Stimulated activated memory B cell treated with anti-CD40 and anti-IgM and Interleukin-4, amounts not matched to agents 10 μg/mL and 1 μg/mL and 100 μg/mL, for 72 hours (primary cell): ENCODE data around the gene ARL8A.
A peak's percentile ranks its signal among the peaks of the same experiment; 100 is the strongest.
"Not testable (repeated sequence)": the region's sequence is repeated elsewhere in the genome, so short reads cannot be mapped to it uniquely, and the experiment has no call there.

ENCODE experiments used
- ATAC-seq: fragments of 150-1000 bp; cut with Tn5 transposase; 2 replicates; pipeline ENCODE4 v1.10.0; 2021
- H3K27ac Mint-ChIP-seq: one replicate; pipeline ENCODE4 v1.8.0; 2022; ENCODE audit warnings: mild to moderate bottlenecking, mixed read lengths
- H3K27me3 Mint-ChIP-seq: one replicate; pipeline ENCODE4 v1.8.0; 2022; ENCODE audit warnings: mixed read lengths
- H3K36me3 Mint-ChIP-seq: one replicate; pipeline ENCODE4 v1.8.0; 2022; ENCODE audit warnings: mixed read lengths
- H3K4me1 Mint-ChIP-seq: one replicate; pipeline ENCODE4 v1.8.0; 2022; ENCODE audit warnings: mixed read lengths
- H3K4me3 Mint-ChIP-seq: one replicate; pipeline ENCODE4 v1.8.0; 2022; ENCODE audit warnings: mild to moderate bottlenecking, moderate library complexity, mixed read lengths
- H3K9me3 Mint-ChIP-seq: one replicate; pipeline ENCODE4 v1.8.0; 2022; ENCODE audit warnings: mixed read lengths

The ARL8A gene

DNA sequence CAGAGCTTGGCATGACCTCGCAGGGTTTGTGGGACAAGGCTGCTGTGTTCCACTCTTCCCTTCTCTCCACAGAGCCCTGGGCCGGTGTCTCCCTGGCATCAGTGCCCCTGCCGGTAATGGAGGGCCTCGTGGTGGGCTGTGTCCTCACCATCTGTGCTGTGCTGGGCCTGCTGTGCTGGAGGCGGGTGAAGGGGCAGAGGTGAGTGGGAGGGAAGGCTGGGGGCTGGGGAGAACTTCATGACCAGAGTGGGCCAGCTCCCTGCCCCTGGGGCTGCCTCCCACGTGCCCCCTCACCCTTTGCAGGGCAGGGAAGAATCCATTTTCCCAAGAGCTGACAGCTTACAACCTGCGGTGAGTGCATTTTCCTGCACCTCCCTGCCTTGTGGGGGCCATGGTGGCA, 37.0 kb upstream of the ARL8A start:
- Mint-ChIP-seq H3K36me3 (no peaks in the 10 kb centered on the region), H3K9me3 (no peaks in the 10 kb centered on the region), H3K27ac (no peak overlapping the region), H3K4me1 (peaks cover 24% of the 10 kb centered on the region), H3K27me3 (peaks cover 43% of the 10 kb centered on the region), H3K4me3 (no peak overlapping the region)
- no peak for ATAC-seq

DNA sequence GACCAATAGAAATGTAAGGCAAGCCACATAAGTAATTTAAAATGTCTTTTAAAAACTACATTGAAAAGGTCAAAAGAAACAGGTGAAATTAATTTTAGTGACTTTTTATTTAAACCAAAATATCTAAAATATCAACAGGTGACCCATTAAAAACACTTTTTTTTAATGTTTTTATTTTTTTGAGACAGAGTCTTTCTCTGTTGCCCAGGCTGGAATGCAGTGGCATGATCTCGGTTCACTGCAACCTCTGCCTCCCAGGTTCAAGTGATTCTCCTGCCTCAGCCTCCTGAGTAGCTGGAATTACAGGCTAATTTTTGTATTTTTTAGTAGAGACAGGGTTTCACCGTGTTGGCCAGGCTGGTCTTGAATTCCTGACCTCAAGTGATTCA, 36.2 kb upstream of the ARL8A start:
- H3K9me3 Mint-ChIP-seq, H3K36me3 Mint-ChIP-seq, H3K27ac Mint-ChIP-seq, ATAC-seq, H3K4me3 Mint-ChIP-seq: not testable (repeated sequence)
- H3K4me1 Mint-ChIP-seq: peaks cover 24% of the 10 kb centered on the region
- H3K27me3 Mint-ChIP-seq: peaks cover 38% of the 10 kb centered on the region

DNA sequence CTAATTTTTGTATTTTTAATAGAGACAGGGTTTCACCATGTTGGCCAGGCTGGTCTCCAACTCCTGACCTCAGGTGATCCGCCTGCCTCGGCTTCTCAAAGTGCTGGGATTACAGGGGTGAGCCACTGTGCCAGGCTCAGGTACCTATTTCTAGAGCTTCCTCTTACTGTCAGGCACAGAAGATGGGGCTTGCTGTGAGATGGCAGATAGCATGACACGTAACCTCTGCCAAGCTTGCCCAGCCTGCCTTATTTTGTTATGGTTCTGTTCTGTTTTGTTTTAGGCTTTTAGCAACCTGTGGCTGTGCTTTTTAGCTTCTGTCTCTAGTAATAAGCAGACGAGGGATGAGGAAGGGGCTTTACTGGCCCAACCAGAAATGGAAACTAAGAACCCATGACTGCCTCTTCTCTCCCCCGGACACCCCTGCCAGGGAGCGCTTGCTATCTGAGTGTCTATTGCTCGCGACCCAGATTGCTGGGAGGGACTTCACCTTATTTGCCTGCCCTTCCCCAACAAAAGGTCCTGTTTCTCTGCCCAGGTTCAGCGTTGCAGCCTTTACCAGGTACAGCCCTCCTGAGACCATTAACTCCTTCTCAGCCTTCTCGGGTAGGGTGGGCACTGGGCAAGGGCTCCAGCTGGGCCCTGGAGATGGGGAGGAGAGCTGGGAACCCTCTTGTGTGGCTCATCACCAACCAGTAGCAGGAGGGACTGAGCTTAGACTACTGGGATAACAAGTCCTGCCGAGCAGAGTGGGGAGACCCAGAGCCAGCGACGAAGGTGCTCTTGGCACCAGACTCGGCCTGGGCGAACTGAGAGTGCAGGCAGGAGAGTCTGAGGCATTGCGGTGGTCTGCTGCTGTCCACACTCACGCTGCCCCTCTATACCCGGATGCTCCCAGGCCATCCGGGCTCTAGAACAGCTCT, 35.6 kb upstream of the ARL8A start:
- ATAC-seq: peak; percentile 69
- peak overlapping the region; percentile 66 for H3K27ac Mint-ChIP-seq
- H3K4me3 Mint-ChIP-seq: peak overlapping the region; percentile 67
- H3K4me1 Mint-ChIP-seq: peaks cover 24% of the 10 kb centered on the region
- H3K36me3 Mint-ChIP-seq: no peaks in the 10 kb centered on the region
- H3K9me3 Mint-ChIP-seq: no peaks in the 10 kb centered on the region
- H3K27me3 Mint-ChIP-seq: peaks cover 32% of the 10 kb centered on the region

DNA sequence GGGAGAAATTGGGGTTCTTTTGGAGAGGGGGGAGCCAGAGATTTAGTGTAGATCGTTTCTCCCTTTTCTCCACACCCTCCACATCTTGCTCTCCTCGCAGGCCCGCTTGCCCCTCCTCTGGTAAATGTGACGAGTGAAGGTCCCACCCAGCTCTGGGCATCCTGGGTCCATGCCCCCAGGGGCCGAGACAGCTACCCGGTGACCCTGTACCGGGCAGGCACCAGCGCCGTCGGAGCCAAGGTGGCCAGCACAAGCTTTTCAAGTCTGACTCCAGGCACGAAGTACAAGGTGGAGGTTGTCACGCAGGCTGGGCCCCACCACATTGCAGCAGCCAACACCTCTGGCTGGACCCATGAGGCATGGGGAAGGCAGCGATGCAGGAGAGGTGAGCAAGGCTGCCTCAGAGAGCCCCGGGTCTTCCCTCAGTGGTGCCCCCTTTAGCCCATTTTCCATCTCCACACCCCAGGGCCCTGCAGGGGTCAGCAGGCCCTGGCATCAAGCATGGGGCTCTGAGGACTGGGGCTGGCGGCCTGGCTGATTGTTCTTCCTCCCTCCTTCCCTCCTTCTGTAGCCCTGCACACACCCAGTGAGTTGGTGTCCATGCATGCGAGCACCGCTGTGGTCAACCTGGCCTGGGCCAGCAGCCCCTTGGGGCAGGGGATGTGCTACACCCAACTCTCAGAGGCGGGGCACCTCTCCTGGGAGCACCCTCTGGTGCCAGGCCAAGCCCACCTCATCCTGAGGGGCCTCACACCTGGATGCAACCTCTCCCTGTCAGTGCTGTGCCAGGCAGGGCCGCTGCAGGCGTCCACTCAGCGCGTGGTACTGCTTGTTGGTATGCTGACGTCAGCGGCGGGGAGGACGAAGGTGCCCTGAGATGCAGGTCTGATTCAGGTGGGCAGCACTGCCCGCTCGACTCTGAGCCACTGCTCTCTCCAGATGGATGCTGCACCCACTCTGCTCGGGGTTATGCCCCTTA, 32.7 kb upstream of the ARL8A start:
- H3K4me3 Mint-ChIP-seq: no peak overlapping the region
- no peak for ATAC-seq
- H3K27me3 Mint-ChIP-seq: peaks cover 13% of the 10 kb centered on the region
- H3K27ac Mint-ChIP-seq: no peak overlapping the region
- no peaks in the 10 kb centered on the region for H3K36me3 Mint-ChIP-seq
- no peaks in the 10 kb centered on the region for H3K9me3 Mint-ChIP-seq
- peaks cover 18% of the 10 kb centered on the region for H3K4me1 Mint-ChIP-seq

DNA sequence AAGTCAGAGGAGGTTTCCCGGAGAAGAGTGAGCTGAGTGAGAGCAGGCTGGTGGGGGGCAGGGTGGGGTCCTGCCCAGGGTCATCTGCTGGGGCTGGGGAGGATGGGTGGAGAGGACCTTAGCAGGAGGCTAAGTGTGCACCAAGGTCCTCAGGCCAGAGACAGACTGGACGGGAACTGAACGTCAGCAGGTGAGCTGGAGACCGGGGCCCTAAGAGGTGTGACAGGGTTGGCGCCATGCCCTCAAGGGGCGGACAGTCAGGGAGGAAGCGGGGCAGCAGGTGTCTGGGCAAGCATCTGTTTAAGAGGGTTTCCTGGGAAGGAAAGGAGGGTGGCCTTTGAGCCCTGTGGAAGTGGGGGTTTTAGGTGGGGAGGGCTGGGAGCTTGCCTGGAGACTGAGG, 29.5 kb upstream of the ARL8A start:
- Mint-ChIP-seq H3K36me3 (no peaks in the 10 kb centered on the region), H3K9me3 (no peaks in the 10 kb centered on the region), H3K4me1 (peaks cover 2% of the 10 kb centered on the region), H3K27ac (no peak overlapping the region), H3K4me3 (no peak overlapping the region), H3K27me3 (peaks cover 11% of the 10 kb centered on the region)
- no peak for ATAC-seq

DNA sequence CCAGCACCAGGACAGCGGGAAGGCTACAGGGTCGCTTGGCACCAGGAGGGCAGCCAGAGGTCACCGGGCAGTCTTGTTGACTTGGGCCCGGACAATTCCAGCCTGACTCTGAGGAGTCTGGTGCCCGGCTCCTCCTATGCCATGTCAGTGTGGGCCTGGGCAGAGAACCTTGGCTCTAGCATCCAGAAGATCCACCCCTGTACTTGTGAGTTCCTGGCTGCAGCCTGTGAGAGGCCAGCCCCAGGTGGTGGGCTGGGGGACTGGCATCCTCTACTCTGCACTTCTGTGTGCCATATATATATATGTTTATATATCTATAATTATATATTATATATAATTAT, 27.4 kb upstream of the ARL8A start:
- no peaks in the 10 kb centered on the region for H3K4me1 Mint-ChIP-seq
- no peaks in the 10 kb centered on the region for H3K36me3 Mint-ChIP-seq
- no peak for ATAC-seq
- no peak overlapping the region for H3K4me3 Mint-ChIP-seq
- peaks cover 15% of the 10 kb centered on the region for H3K27me3 Mint-ChIP-seq
- H3K9me3 Mint-ChIP-seq: no peaks in the 10 kb centered on the region
- no peak overlapping the region for H3K27ac Mint-ChIP-seq

DNA sequence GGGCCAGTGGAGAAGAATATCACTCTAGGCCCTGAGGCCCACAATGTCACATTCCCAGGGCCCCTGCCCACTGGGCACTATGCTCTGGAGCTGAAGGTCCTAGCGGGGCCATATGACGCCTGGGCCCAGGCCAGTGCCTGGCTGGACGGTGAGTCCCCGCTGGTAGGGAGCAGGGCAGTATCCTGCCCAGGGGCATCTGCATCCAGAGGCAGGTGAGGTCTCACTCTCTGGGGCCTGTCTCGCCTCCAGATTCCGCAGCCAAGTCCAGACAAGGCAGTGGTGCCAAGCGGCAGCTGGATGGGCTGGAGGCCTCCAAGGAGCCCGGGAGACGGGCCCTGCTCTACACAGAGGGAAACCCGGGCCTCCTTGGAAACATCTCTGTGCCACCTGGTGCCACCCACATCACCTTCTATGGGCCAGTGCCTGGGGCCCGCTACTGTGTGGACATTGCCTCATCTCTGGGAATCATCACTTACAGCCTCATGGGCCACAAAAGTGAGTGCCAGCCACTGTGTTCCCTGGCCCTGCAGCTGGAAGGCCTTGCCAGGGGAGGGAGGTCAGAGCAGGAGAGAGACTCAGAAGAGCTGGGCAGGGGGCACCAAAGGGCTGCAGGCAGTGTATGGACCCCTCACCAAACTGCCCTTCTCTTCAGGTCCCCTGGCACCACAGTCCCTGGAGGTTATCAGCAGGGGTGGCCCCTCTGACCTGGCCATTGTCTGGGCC, 26.9 kb upstream of the ARL8A start:
- peaks cover 19% of the 10 kb centered on the region for H3K27me3 Mint-ChIP-seq
- H3K27ac Mint-ChIP-seq: no peak overlapping the region
- no peaks in the 10 kb centered on the region for H3K4me1 Mint-ChIP-seq
- H3K4me3 Mint-ChIP-seq: no peak overlapping the region
- H3K9me3 Mint-ChIP-seq: no peaks in the 10 kb centered on the region
- ATAC-seq: peak; percentile 34
- H3K36me3 Mint-ChIP-seq: no peaks in the 10 kb centered on the region

DNA sequence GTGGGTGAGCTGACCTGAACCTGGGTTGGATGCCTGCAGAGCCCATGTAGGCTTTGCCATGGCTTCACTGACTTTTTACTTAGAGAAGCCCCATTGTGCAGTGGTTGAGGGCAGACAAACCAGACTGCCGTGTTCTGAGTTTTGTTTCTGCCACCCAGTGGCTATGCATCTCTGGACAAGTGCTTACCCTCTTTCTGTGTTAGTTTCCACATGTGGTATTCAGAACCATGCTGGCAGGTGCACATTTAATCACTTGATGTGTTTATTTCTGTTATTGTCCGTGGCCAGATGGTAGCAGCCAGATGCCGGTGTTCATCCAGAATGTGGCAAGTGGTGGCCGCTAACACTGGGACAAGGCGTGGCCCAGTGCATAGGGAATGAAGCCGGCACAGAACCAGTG, 26.2 kb upstream of the ARL8A start:
- no peak overlapping the region for H3K4me3 Mint-ChIP-seq

DNA sequence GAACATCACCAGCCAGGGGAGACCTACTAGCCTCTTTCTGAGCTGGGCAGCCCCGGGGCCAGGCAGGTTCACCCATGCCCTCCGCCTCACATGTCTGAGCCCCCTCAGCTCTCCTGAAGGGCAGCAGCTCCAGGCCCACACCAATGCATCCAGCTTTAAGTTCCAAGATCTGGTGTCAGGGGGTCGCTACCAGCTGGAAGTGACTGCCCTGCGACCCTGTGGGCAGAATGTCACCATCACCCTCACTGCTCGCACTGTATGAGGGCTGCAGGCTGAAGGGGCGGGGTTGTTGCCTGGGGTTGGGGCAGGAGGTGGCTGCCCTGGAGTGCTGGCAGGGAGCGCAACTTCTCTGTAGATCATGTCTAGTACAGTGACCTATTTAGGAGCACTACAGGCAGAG, 24.3 kb upstream of the ARL8A start:
- no peak for ATAC-seq
- no peak overlapping the region for H3K27ac Mint-ChIP-seq
- peaks cover 19% of the 10 kb centered on the region for H3K27me3 Mint-ChIP-seq
- peaks cover 16% of the 10 kb centered on the region for H3K4me1 Mint-ChIP-seq
- H3K4me3 Mint-ChIP-seq: no peak overlapping the region
- H3K9me3 Mint-ChIP-seq: no peaks in the 10 kb centered on the region
- H3K36me3 Mint-ChIP-seq: no peaks in the 10 kb centered on the region

More for the DNA sequence above, 26.2 kb upstream of the ARL8A start:
- no peaks in the 10 kb centered on the region for H3K36me3 Mint-ChIP-seq
- no peaks in the 10 kb centered on the region for H3K9me3 Mint-ChIP-seq
- H3K27ac Mint-ChIP-seq: no peak overlapping the region
- H3K4me1 Mint-ChIP-seq: no peaks in the 10 kb centered on the region
- no peak for ATAC-seq
- H3K27me3 Mint-ChIP-seq: peaks cover 19% of the 10 kb centered on the region

DNA sequence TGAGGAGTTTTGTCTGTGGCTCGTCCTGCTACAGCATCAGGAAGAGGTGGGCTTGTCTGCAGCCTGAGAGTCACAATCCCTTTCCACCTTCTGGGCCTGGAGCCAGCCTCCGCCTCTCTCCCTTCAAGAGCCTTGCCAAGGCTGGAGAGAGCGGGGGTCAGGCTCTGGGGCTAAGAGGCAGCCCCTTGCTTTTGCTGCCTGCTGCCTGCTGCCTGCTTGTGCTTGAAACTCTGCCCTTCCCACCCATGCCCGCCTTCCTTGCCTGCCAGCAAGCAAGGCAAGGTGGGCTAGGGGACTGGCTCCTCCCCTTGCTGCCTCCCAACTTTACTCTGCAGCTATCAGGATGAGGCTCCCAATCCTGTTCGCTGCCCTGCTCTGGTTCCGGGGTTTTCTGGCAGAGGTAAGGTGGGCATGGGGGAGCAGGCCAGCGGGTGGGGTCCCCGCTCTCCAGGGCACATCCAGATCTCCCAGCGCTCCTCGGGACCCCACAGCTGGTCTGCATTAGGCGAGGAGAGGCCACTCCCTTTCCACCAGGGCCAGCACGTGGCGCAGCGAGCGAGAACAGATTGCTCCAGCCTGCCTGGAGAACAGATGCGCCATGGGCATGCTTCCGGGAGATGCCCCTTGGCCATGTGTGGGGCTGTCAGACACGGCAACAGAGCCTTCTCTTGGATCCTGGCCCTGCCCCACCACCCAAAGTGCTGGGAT, 23.3 kb upstream of the ARL8A start:
- Mint-ChIP-seq H3K27ac (no peak overlapping the region), H3K36me3 (no peaks in the 10 kb centered on the region), H3K4me1 (peaks cover 26% of the 10 kb centered on the region), H3K9me3 (no peaks in the 10 kb centered on the region), H3K27me3 (peaks cover 19% of the 10 kb centered on the region), H3K4me3 (no peak overlapping the region)
- no peak for ATAC-seq

DNA sequence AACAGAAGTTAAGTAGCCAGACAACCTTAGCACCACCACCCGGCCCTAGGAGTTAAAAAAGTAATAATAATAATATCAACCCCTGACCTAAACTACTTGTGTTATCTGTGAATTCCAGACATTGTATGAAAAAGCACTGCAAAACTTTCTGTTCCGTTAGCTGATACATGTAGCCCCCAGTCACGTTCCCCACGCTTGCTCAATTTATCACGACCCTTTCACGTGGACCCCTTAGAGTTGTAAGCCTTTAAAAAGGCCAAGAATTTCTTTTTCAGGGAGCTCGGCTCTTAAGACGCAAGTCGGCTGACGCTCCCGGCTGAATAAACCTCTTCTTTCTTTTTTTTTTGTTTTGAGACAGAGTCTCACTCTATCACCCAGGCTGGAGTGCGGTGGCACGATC, 22.5 kb upstream of the ARL8A start:
- Mint-ChIP-seq H3K4me1 (peaks cover 34% of the 10 kb centered on the region), H3K27me3 (peaks cover 19% of the 10 kb centered on the region)
- H3K27ac Mint-ChIP-seq, ATAC-seq, H3K4me3 Mint-ChIP-seq, H3K36me3 Mint-ChIP-seq, H3K9me3 Mint-ChIP-seq: not testable (repeated sequence)

DNA sequence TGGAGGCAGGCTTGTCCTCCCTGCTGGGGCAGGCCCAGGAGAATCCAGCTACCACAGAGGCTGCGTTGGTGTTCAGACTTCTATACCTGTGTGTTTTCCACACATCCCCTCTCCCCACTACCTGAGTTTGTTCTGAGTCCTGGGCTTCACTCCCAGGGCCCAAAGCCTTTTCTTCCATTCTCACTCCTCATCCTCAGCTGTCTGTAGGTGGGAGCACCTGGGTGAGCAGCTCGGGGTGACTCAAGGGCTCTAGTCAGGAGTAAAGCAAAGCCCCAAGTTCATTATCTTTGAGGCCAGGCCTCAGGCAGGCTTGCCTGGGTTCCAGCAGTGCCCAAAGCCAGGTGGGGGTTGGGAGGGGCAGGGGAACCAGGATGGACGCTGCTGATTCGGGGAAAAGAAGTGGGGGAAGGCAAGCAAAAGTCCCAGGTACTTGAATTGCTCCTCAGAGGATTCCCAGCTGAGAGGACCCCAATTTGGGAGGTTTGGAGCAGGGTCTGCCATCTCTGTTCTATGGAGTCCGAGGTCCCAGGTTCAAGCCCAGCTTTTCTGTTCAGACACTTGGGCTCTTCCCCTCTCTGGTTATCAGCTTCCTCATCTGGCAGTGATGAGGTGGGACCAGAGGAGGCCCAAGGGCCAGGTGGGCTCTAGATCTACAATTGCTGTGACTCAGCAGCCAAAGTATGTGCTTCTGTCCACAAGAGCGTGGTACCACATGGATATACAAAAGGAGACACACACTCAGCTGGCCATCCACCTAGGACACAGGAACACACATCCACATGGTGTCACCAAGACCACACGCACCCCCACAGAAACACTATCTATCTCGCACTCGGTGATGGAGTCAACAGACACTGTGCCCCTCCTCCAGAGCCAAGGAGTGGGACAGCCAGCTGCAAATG, 21.7 kb upstream of the ARL8A start:
- peaks cover 43% of the 10 kb centered on the region for H3K4me1 Mint-ChIP-seq
- no peak for ATAC-seq
- H3K27ac Mint-ChIP-seq: no peak overlapping the region
- H3K4me3 Mint-ChIP-seq: no peak overlapping the region
- H3K27me3 Mint-ChIP-seq: peaks cover 19% of the 10 kb centered on the region
- H3K9me3 Mint-ChIP-seq: no peaks in the 10 kb centered on the region
- no peaks in the 10 kb centered on the region for H3K36me3 Mint-ChIP-seq

DNA sequence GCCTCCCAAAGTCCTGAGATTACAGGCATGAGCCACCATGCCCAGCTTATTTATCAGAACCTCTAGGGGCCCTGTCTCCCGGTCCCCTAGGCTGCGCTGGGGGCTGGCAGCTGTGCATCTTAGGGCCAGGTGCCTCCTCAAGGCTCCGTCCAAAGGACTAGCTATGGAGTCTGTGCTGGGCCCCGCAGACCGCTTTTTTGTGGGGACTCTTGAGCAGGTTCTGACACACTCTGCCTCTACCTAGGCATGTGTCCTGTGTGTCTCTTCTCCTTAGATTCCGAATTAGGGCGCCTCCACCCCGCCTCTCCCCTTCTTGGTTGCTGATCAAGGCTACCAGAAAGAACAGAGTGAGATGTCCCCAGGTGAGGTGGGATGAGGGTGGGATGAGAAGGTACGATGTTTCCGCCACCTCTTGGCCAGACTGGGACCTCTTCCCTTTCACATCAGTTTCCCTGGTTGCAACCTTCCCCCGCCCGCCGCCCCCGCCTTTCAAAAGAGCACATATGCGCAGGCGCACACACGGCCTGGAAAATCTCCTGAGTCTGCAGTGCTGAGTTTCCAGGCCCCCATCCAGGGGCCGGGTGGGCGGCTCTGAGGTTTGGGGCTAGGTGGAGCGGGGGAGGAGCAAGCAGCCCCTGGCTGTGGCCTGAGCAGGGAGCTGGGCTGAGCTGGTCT, 20.9 kb upstream of the ARL8A start:
- Mint-ChIP-seq H3K27ac (peak overlapping the region; percentile 31), H3K36me3 (no peaks in the 10 kb centered on the region), H3K4me3 (peak overlapping the region; percentile 10), H3K27me3 (peaks cover 19% of the 10 kb centered on the region), H3K4me1 (peaks cover 51% of the 10 kb centered on the region), H3K9me3 (no peaks in the 10 kb centered on the region)
- no peak for ATAC-seq
